GM21526 (cell line): ENCODE results near the gene GATB.

Experiments
- ATAC-seq: cut with Tn5 transposase; IDR thresholded peaks from one replicate; pipeline ENCODE4 v1.9.1; 2021; ENCODE audit warnings: moderate library complexity; ENCODE audit not compliant: unreplicated experiment, low FRiP score

Gene GATB

GRCh38 chr4:151626228-151626627 lies 134.6 kb downstream of the GATB start:
- ATAC-seq: no peak

- no peak for ATAC-seq
These were observed 135.9 kb downstream of the GATB start for GRCh38 chr4:151624626-151625565.
